IMR-90 (cell line): ENCODE results near the gene ZNF512B. TPM values are rescaled to one million over a fixed set of nuclear protein-coding genes. Genes with fewer than 3 reads are reported as not detected.

ENCODE experiments used
- ATAC-seq: fragments of 200-7000 bp; cut with Tn5 transposase; 2 replicates; pipeline ENCODE4 v1.9.1; 2020; ENCODE audit warnings: low read depth, mild to moderate bottlenecking, moderate library complexity
- BruUV-seq: library from RNA; stranded (reverse); fragments of 400-500 nt; replicated peaks from 2 replicates; lab custom pipeline; 2021; lab: Mats Ljungman, UMichigan
- CTCF ChIA-PET: fragments of 300-600 bp; formaldehyde crosslinking; extraction: SDS; loops from one replicate; lab custom pipeline; 2021; ENCODE audit warnings: antibody characterized with exemption; lab: Yijun Ruan, JAX
- POLR2A ChIA-PET: fragments of 300-600 bp; sonication (Branson Sonifier 250); formaldehyde crosslinking; loops from one replicate; lab custom pipeline; 2022; ENCODE audit warnings: antibody characterized with exemption; ENCODE audit not compliant: unreplicated experiment; lab: Charles Lee
- DNase-seq: peaks from one replicate; pipeline ENCODE4 v3.0.0; 2013
- H2AFZ ChIP-seq: replicated peaks from 2 replicates; pipeline ENCODE3; 2013; ENCODE audit warnings: low read length, mild to moderate bottlenecking; ENCODE audit not compliant: poor library complexity
- H2AK5ac ChIP-seq: 2 replicates; pipeline ENCODE4 v1.6.1; 2013; ENCODE audit warnings: low read depth, low read length, inconsistent platforms
- H2AK9ac ChIP-seq: replicated peaks from 2 replicates; pipeline ENCODE3; 2013; ENCODE audit warnings: mild to moderate bottlenecking, low read depth, low read length, moderate library complexity; ENCODE audit not compliant: poor library complexity
- H2BK120ac ChIP-seq: 2 replicates; pipeline ENCODE4 v1.6.1; 2013; ENCODE audit warnings: low read depth, low read length, inconsistent platforms
- H2BK15ac ChIP-seq: 3 replicates; pipeline ENCODE4 v1.6.1; 2013; ENCODE audit warnings: low read depth, low read length, inconsistent platforms
- H2BK20ac ChIP-seq: 2 replicates; pipeline ENCODE4 v1.6.1; 2013; ENCODE audit warnings: low read depth, mild to moderate bottlenecking, inconsistent platforms, low read length, moderate library complexity
- H2BK5ac ChIP-seq: 2 replicates; pipeline ENCODE4 v1.6.1; 2013; ENCODE audit warnings: mild to moderate bottlenecking, low read depth, low read length, inconsistent platforms; ENCODE audit not compliant: poor library complexity, severe bottlenecking
- H3K14ac ChIP-seq: replicated peaks from 2 replicates; pipeline ENCODE4 v1.6.1; 2013; ENCODE audit warnings: low read depth, low read length, inconsistent platforms
- H3K18ac ChIP-seq: 2 replicates; pipeline ENCODE4 v1.6.1; 2013; ENCODE audit warnings: low read depth, low read length, control low read depth
- H3K23ac ChIP-seq: 2 replicates; pipeline ENCODE4 v1.6.1; 2013; ENCODE audit warnings: low read depth, low read length, inconsistent platforms
- H3K27ac ChIP-seq: 2 replicates; pipeline ENCODE4 v1.5.1; 2013; ENCODE audit warnings: mild to moderate bottlenecking, control low read depth, low read length; ENCODE audit not compliant: insufficient read depth
- H3K27me3 ChIP-seq: 2 replicates; pipeline ENCODE4 v1.6.1; 2013; ENCODE audit warnings: low read length; ENCODE audit not compliant: control insufficient read depth, insufficient read depth
- H3K36me3 ChIP-seq: 2 replicates; pipeline ENCODE4 v1.6.1; 2013; ENCODE audit warnings: low read length, mixed read lengths; ENCODE audit not compliant: control insufficient read depth, insufficient read depth
- H3K4ac ChIP-seq: 2 replicates; pipeline ENCODE4 v1.6.1; 2013; ENCODE audit warnings: low read depth, low read length, inconsistent platforms
- H3K4me1 ChIP-seq: 2 replicates; pipeline ENCODE4 v1.6.1; 2013; ENCODE audit warnings: low read length, mixed read lengths; ENCODE audit not compliant: control insufficient read depth, insufficient read depth
- H3K4me2 ChIP-seq: 2 replicates; pipeline ENCODE4 v1.6.1; 2013; ENCODE audit warnings: low read depth, mild to moderate bottlenecking, control low read depth, low read length, moderate library complexity
- H3K4me3 ChIP-seq: 2 replicates; pipeline ENCODE4 v1.5.1; 2013; ENCODE audit warnings: low read depth, mild to moderate bottlenecking, control low read depth, low read length, moderate library complexity; ENCODE audit not compliant: insufficient read depth
- H3K56ac ChIP-seq: 2 replicates; pipeline ENCODE4 v1.6.1; 2013; ENCODE audit warnings: low read length, inconsistent platforms; ENCODE audit not compliant: insufficient read depth; ENCODE audit errors: extremely low read depth
- H3K79me1 ChIP-seq, 2 experiments: 2 replicates each; pipeline ENCODE4 v1.6.1; 2013; ENCODE audit warnings: low read length in 2 of 2, inconsistent platforms in 1 of 2, low read depth in 1 of 2
- H3K9ac ChIP-seq: 2 replicates; pipeline ENCODE4 v1.6.1; 2013; ENCODE audit warnings: low read depth, low read length, control low read depth
- H3K9me1 ChIP-seq: 2 replicates; pipeline ENCODE4 v1.6.1; 2013; ENCODE audit warnings: low read length, inconsistent platforms; ENCODE audit not compliant: insufficient read depth
- H3K9me3 ChIP-seq: 2 replicates; pipeline ENCODE4 v1.6.1; 2013; ENCODE audit warnings: low read length; ENCODE audit not compliant: control insufficient read depth, insufficient read depth
- H4K20me1 ChIP-seq: 2 replicates; pipeline ENCODE4 v1.6.1; 2013; ENCODE audit warnings: low read length, inconsistent platforms; ENCODE audit not compliant: insufficient read depth
- H4K5ac ChIP-seq: 2 replicates; pipeline ENCODE4 v1.6.1; 2013; ENCODE audit warnings: mild to moderate bottlenecking, low read depth, low read length, control low read depth
- H4K8ac ChIP-seq, 2 experiments: 2 replicates each; pipeline ENCODE4 v1.6.1; 2013; ENCODE audit warnings: low read depth in 2 of 2, low read length in 2 of 2, control low read depth in 1 of 2, inconsistent platforms in 1 of 2
- H4K91ac ChIP-seq: 2 replicates; pipeline ENCODE4 v1.6.1; 2013; ENCODE audit warnings: low read depth, low read length, inconsistent platforms; ENCODE audit not compliant: insufficient read depth
- CEBPB ChIP-seq: IDR thresholded peaks from 2 replicates; pipeline ENCODE4 v1.6.1; 2012; ENCODE audit warnings: low read depth, low read length, improper control_type of control experiment
- POLR2A ChIP-seq: IDR thresholded peaks from 2 replicates; pipeline ENCODE4 v1.6.1; 2012; ENCODE audit warnings: mild to moderate bottlenecking, low read depth, low read length
- RFX5 ChIP-seq: IDR thresholded peaks from 2 replicates; pipeline ENCODE4 v1.8.0; 2012; ENCODE audit warnings: low read depth, mild to moderate bottlenecking, low read length, moderate library complexity
- WGBS, 2 experiments: methylation state at CpG; one replicate each; pipeline versions ENCODE4 v1.1.5 to v1.1.7; 2013; ENCODE audit warnings: missing lambda C conversion rate in 2 of 2; ENCODE audit not compliant: insufficient read length in 1 of 2; ENCODE audit errors: extremely low coverage in 2 of 2; 5-methylcytosine and 5-hydroxymethylcytosine counted together
- dilution Hi-C: fragments of 300-500 bp; cut with HindIII; formaldehyde crosslinking; loops from one replicate; pipeline ENCODE4 v1.14.3; 2018; ENCODE audit warnings: low sequenced_read_pairs; ENCODE audit not compliant: unreplicated experiment
- in situ Hi-C: fragments of 300-500 bp; cut with MboI; formaldehyde crosslinking; loops from 3 replicates; pipeline ENCODE4 v1.14.3; 2019; ENCODE audit warnings: low sequenced_read_pairs, inconsistent platforms, mixed read lengths
- intact Hi-C: fragments of 100-400 bp; cut with micrococcal nuclease; formaldehyde crosslinking; loops from 2 replicates; pipeline ENCODE4 v1.10.0; 2022
- polyA plus RNA-seq, 3 experiments: library from polyadenylated mRNA; depleted of rRNA; stranded (reverse); fragments of >200 nt; gene quantifications; 2 replicates each; pipeline ENCODE4 v1.2.3, GENCODE V29; 2012; ENCODE audit warnings: low replicate concordance in 1 of 3
- total RNA-seq: library from RNA; depleted of rRNA; stranded (reverse); fragments of >200 nt; gene quantifications from 2 replicates; pipeline ENCODE4 v1.2.3, GENCODE V29; 2012

The ZNF512B gene
- total and polyA plus RNA-seq, 2 of the 4 experiments (the other 2 are of a cell fraction): 6.5 to 15.6 TPM

DNA sequence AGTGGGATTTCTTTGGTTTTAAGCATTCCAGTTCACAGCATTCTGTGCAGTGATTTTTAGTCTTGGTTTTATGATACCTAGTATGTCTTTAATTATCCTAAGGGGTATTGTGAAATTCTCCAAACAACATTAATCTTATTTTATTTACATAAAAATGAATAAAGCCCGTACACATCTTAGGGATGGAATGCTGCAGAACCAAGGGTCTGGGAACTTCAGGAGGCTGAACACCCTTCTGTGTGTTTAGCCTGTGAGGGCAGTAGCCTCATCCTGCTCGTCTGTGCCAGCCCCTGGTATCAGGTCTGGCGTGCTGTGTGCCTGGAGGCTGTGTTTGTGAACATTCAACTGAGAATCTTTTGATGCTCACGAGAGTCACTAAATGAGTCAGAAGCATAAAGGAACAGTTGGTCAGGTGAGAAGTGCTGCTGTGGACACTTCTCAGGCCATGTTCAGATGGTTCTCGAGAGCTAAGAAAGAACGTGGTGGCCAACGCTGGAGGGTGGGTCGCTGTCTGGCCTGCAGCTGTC lies 41.0 kb upstream of the ZNF512B start:
- dilution Hi-C loops: no loop called here
- H4K20me1 ChIP-seq: peaks cover 20% of the 10 kb centered on the region

More for the DNA sequence above, 41.0 kb upstream of the ZNF512B start:
- H3K4me1 ChIP-seq: peaks cover 13% of the 10 kb centered on the region; the same call in 1 of the 2 replicates
- no peak overlapping the region for H3K23ac ChIP-seq
- H2BK120ac ChIP-seq: no peak overlapping the region
- H2BK20ac ChIP-seq: no peak overlapping the region
- H3K56ac ChIP-seq: no peak overlapping the region
- no peak overlapping the region for H4K5ac ChIP-seq
- no peak overlapping the region for H2BK15ac ChIP-seq
- no peak overlapping the region for H2AK5ac ChIP-seq
- H2BK5ac ChIP-seq: no peak overlapping the region
- no peak overlapping the region for H2AK9ac ChIP-seq
- ChIA-PET POLR2A (no interaction called here), CTCF (no interaction called here)
- no peak overlapping the region; the same call in 1 of the 2 replicates for H3K4me2 ChIP-seq
- in situ Hi-C loops (no loop called here), intact Hi-C loops (no loop called here)
- 84% methylated on average over 5 of the region's 8 CpGs; no CpG with 5 or more reads in 1 of the 2 experiments for WGBS, 2 experiments
- no peak overlapping the region for H4K91ac ChIP-seq
- H3K27me3 ChIP-seq: no peaks in the 10 kb centered on the region
- no peak overlapping the region for H2AFZ ChIP-seq
- peak; percentile 51 for TF ChIP-seq CEBPB
- TF ChIP-seq RFX5: no peak
- no peak for TF ChIP-seq POLR2A
- peaks cover 30 to 56% of the 10 kb centered on the region in 2 experiments for H3K79me1 ChIP-seq
- no peak overlapping the region for H4K8ac ChIP-seq
- ATAC-seq (peak; percentile 98), DNase-seq (peak; percentile 48)
- H3K9me3 ChIP-seq: no peaks in the 10 kb centered on the region
- H3K9me1 ChIP-seq: peaks cover 13% of the 10 kb centered on the region
- no TSS peak for BruUV-seq
- H3K18ac ChIP-seq: no peak overlapping the region; the same call in 1 of the 2 replicates
- H3K9ac ChIP-seq: no peak overlapping the region
- H3K14ac ChIP-seq: no peak overlapping the region
- no peak overlapping the region for H3K4me3 ChIP-seq
- H3K36me3 ChIP-seq: peaks cover 48% of the 10 kb centered on the region
- H3K4ac ChIP-seq: no peak overlapping the region
- peak overlapping the region; percentile 66; the same call in 1 of the 2 replicates for H3K27ac ChIP-seq
